Caco-2 (cell line): Measurements from ENCODE around the gene C5AR2. TPM values are rescaled to one million over a fixed set of nuclear protein-coding genes. Genes with fewer than 3 reads are reported as not detected.

Experiments
- BruUV-seq: library from RNA; stranded (reverse); fragments of 400-500 nt; replicated peaks from 2 replicates; lab custom pipeline; 2021; lab: Mats Ljungman, UMichigan
- CTCF ChIA-PET: fragments of 300-600 bp; sonication (Branson Sonifier 250); formaldehyde crosslinking; loops from one replicate; lab custom pipeline; 2022; ENCODE audit warnings: antibody characterized with exemption; lab: Charles Lee
- POLR2A ChIA-PET: fragments of 300-600 bp; sonication (Branson Sonifier 250); formaldehyde crosslinking; loops from one replicate; lab custom pipeline; 2022; ENCODE audit warnings: antibody characterized with exemption; lab: Charles Lee
- DNase-seq, 2 experiments: peaks; one replicate each; pipeline versions ENCODE4 v3.0.0 to v3.0.0-alpha.2; 2020 to 2022
- H3K27me3 ChIP-seq: replicated peaks from 2 replicates; pipeline ENCODE4 v1.6.0; 2011; ENCODE audit warnings: low read length; ENCODE audit not compliant: control insufficient read depth, insufficient read depth
- H3K36me3 ChIP-seq: 2 replicates; pipeline ENCODE4 v1.5.1; 2011; ENCODE audit warnings: low read length; ENCODE audit not compliant: control insufficient read depth, insufficient read depth
- H3K4me1 ChIP-seq: fragments of 250-450 bp; sonication (Bioruptor Pico); 2 replicates; pipeline ENCODE4 v1.5.1; 2020; ENCODE audit warnings: mild to moderate bottlenecking
- H3K4me3 ChIP-seq: 2 replicates; pipeline ENCODE4 v1.5.1; 2011; ENCODE audit warnings: low read depth, mild to moderate bottlenecking, control low read depth, low read length
- H3K9me3 ChIP-seq: fragments of 250-450 bp; sonication (Bioruptor Pico); 2 replicates; pipeline ENCODE4 v1.5.1; 2020; ENCODE audit warnings: mild to moderate bottlenecking, moderate library complexity
- H3K27ac Mint-ChIP-seq: one replicate; pipeline ENCODE4 v1.8.0; 2022; ENCODE audit warnings: mixed read lengths; ENCODE audit not compliant: unreplicated experiment
- H3K27me3 Mint-ChIP-seq: one replicate; pipeline ENCODE4 v1.8.0; 2022; ENCODE audit warnings: mixed read lengths; ENCODE audit not compliant: insufficient read depth, unreplicated experiment
- H3K36me3 Mint-ChIP-seq: one replicate; pipeline ENCODE4 v1.8.0; 2022; ENCODE audit warnings: mild to moderate bottlenecking, mixed read lengths; ENCODE audit not compliant: insufficient read depth, unreplicated experiment
- H3K4me1 Mint-ChIP-seq: one replicate; pipeline ENCODE4 v1.8.0; 2022; ENCODE audit warnings: low read depth, mixed read lengths; ENCODE audit not compliant: unreplicated experiment
- H3K4me3 Mint-ChIP-seq: one replicate; pipeline ENCODE4 v1.8.0; 2022; ENCODE audit warnings: mild to moderate bottlenecking, moderate library complexity, mixed read lengths; ENCODE audit not compliant: unreplicated experiment
- H3K9me3 Mint-ChIP-seq: one replicate; pipeline ENCODE4 v1.8.0; 2022; ENCODE audit warnings: mixed read lengths; ENCODE audit not compliant: unreplicated experiment
- CTCF ChIP-seq, 2 experiments: fragments of 200-600 bp in 1 of 2; IDR thresholded peaks; 1 replicate in 1 of 2; 2 replicates in 1 of 2; pipeline versions ENCODE4 v1.5.1 to v1.8.0; 2011 to 2022; ENCODE audit warnings: antibody characterized with exemption in 1 of 2, control low read depth in 1 of 2, inconsistent platforms in 1 of 2, low read depth in 1 of 2, low read length in 1 of 2, mild to moderate bottlenecking in 1 of 2, moderate library complexity in 1 of 2; ENCODE audit not compliant: insufficient read depth in 1 of 2, severe bottlenecking in 1 of 2, unreplicated experiment in 1 of 2
- intact Hi-C: fragments of 100-400 bp; cut with micrococcal nuclease; formaldehyde crosslinking; loops from one replicate; pipeline ENCODE4 v1.10.0; 2022; ENCODE audit not compliant: unreplicated experiment
- total RNA-seq: library from RNA; stranded (reverse); gene quantifications from 2 replicates; pipeline ENCODE4 v1.2.3, GENCODE V29; 2022

The C5AR2 gene
- total RNA-seq, 1 experiment from 2014 or later = not detected

- intact Hi-C loops = no loop called here
- no peak for TF ChIP-seq CTCF (IDR thresholded peaks at IDR 0.05; ENCODE audit: insufficient read depth in 1 of 2, low read depth in 1 of 2, low read length in 1 of 2, severe bottlenecking in 1 of 2, unreplicated experiment in 1 of 2)
- Mint-ChIP-seq H3K27ac (no peak overlapping the region), H3K4me1 (no peaks in the 10 kb centered on the region), H3K36me3 (peaks cover 36% of the 10 kb centered on the region), H3K9me3 (no peaks in the 10 kb centered on the region), H3K4me3 (no peak overlapping the region), H3K27me3 (no peaks in the 10 kb centered on the region)
- BruUV-seq = no TSS peak
- Histone ChIP-seq H3K36me3 (peaks cover 5% of the 10 kb centered on the region), H3K9me3 (no peaks in the 10 kb centered on the region), H3K4me1 (no peaks in the 10 kb centered on the region), H3K4me3 (no peak overlapping the region), H3K27me3 (no peaks in the 10 kb centered on the region)
- ChIA-PET CTCF (interaction anchor here (2.6 kb wide), 1 partner anchor 16 kb away, joined by 7 read pairs; no protein-coding TSS in a partner anchor), POLR2A (no interaction called here)
- no peak for DNase-seq
Measured at GRCh38 chr19:47375694-47376588, 44.0 kb downstream of the C5AR2 start.

- DNase-seq = no peak
- H3K9me3 Mint-ChIP-seq = no peaks in the 10 kb centered on the region
- POLR2A ChIA-PET = no interaction called here
- H3K4me1 ChIP-seq = no peaks in the 10 kb centered on the region
- H3K27me3 ChIP-seq = no peaks in the 10 kb centered on the region
- no peak overlapping the region for H3K27ac Mint-ChIP-seq
- no peak overlapping the region for H3K4me3 Mint-ChIP-seq
- no peaks in the 10 kb centered on the region for H3K9me3 ChIP-seq
- intact Hi-C loops = no loop called here
- CTCF ChIA-PET = no interaction called here
- H3K36me3 Mint-ChIP-seq = peaks cover 40% of the 10 kb centered on the region
- H3K36me3 ChIP-seq = peaks cover 5% of the 10 kb centered on the region
- no peaks in the 10 kb centered on the region for H3K27me3 Mint-ChIP-seq
- no peak overlapping the region for H3K4me3 ChIP-seq
- no peak for TF ChIP-seq CTCF (IDR thresholded peaks at IDR 0.05; ENCODE audit: insufficient read depth in 1 of 2, low read depth in 1 of 2, low read length in 1 of 2, severe bottlenecking in 1 of 2, unreplicated experiment in 1 of 2)
- no TSS peak for BruUV-seq
- no peaks in the 10 kb centered on the region for H3K4me1 Mint-ChIP-seq
Measured at GRCh38 chr19:47376589-47377144, 44.7 kb downstream of the C5AR2 start.

GRCh38 chr19:47377208-47377701 is 45.3 kb downstream of the C5AR2 start:
- no peaks in the 10 kb centered on the region for H3K27me3 ChIP-seq
- Mint-ChIP-seq H3K4me1 (no peaks in the 10 kb centered on the region), H3K27me3 (no peaks in the 10 kb centered on the region), H3K4me3 (no peak overlapping the region), H3K9me3 (no peaks in the 10 kb centered on the region), H3K36me3 (peaks cover 46% of the 10 kb centered on the region), H3K27ac (no peak overlapping the region)
- no peak overlapping the region for H3K4me3 ChIP-seq
- intact Hi-C loops = no loop called here
- no peak for DNase-seq
- H3K4me1 ChIP-seq = no peaks in the 10 kb centered on the region
- H3K9me3 ChIP-seq = no peaks in the 10 kb centered on the region
- ChIA-PET POLR2A (no interaction called here), CTCF (interaction anchor here (0.5 to 0.6 kb wide), 2 partner anchors 60 to 127 kb away, joined by 3 to 5 read pairs; no protein-coding TSS in a partner anchor)
- BruUV-seq = no TSS peak
- TF ChIP-seq CTCF (IDR thresholded peaks at IDR 0.05; ENCODE audit: insufficient read depth in 1 of 2, low read depth in 1 of 2, low read length in 1 of 2, severe bottlenecking in 1 of 2, unreplicated experiment in 1 of 2) = no peak
- peaks cover 5% of the 10 kb centered on the region for H3K36me3 ChIP-seq
